Loucy (cell line): ENCODE data around the gene EFCAB13.
"Not testable (repeated sequence)": the region's sequence is repeated elsewhere in the genome, so short reads cannot be mapped to it uniquely, and the experiment has no call there.

Experiments
- H2AFZ ChIP-seq: fragments of 200-600 bp; sonication (generic); 2 replicates; pipeline ENCODE4 v1.6.0; 2016; ENCODE audit warnings: antibody characterized with exemption, mild to moderate bottlenecking, low read length, moderate library complexity
- H3F3A ChIP-seq: fragments of 200-600 bp; 2 replicates; pipeline ENCODE4 v1.6.0; 2016; ENCODE audit warnings: antibody characterized with exemption, low read depth, mild to moderate bottlenecking
- H3K27me3 ChIP-seq: fragments of 200-600 bp; sonication (generic); 2 replicates; pipeline ENCODE4 v1.6.1; 2014; ENCODE audit warnings: low read length, mild to moderate bottlenecking; ENCODE audit not compliant: insufficient read depth, poor library complexity, severe bottlenecking
- H3K36me3 ChIP-seq: fragments of 200-600 bp; sonication (generic); 2 replicates; pipeline ENCODE4 v1.6.1; 2016; ENCODE audit warnings: low read length; ENCODE audit not compliant: insufficient read depth
- H3K4me1 ChIP-seq: fragments of 200-600 bp; sonication (generic); 2 replicates; pipeline ENCODE4 v1.5.1; 2014; ENCODE audit warnings: low read length, mild to moderate bottlenecking; ENCODE audit not compliant: insufficient read depth, poor library complexity, severe bottlenecking
- H3K4me2 ChIP-seq: fragments of 200-600 bp; sonication (generic); 2 replicates; pipeline ENCODE4 v1.6.0; 2014; ENCODE audit warnings: antibody characterized with exemption, low read length, low read depth, mild to moderate bottlenecking; ENCODE audit not compliant: poor library complexity, severe bottlenecking
- H3K4me3 ChIP-seq: fragments of 200-600 bp; sonication (generic); 2 replicates; pipeline ENCODE4 v1.5.1; 2014; ENCODE audit warnings: low read length, mild to moderate bottlenecking, mixed read lengths; ENCODE audit not compliant: poor library complexity, severe bottlenecking
- H3K79me2 ChIP-seq: fragments of 200-600 bp; sonication (generic); 2 replicates; pipeline ENCODE4 v1.6.1; 2014; ENCODE audit warnings: low read length; ENCODE audit not compliant: insufficient read depth
- H3K9ac ChIP-seq: fragments of 200-600 bp; sonication (generic); 2 replicates; pipeline ENCODE4 v1.6.0; 2014; ENCODE audit warnings: mild to moderate bottlenecking, low read depth, low read length, moderate library complexity; ENCODE audit not compliant: poor library complexity, severe bottlenecking
- H3K9me2 ChIP-seq: fragments of 200-600 bp; sonication (generic); replicated peaks from 2 replicates; pipeline ENCODE4 v1.6.1; 2016; ENCODE audit warnings: low read depth, low read length, mixed read lengths
- H3K9me3 ChIP-seq: fragments of 200-600 bp; sonication (generic); 2 replicates; pipeline ENCODE4 v1.6.1; 2014; ENCODE audit warnings: mild to moderate bottlenecking, antibody characterized with exemption, low read length, low read depth; ENCODE audit not compliant: insufficient read depth
- H4K20me1 ChIP-seq: fragments of 200-600 bp; sonication (generic); 2 replicates; pipeline ENCODE4 v1.6.0; 2014; ENCODE audit warnings: antibody characterized with exemption, low read length, mild to moderate bottlenecking; ENCODE audit not compliant: insufficient read depth, poor library complexity, severe bottlenecking
- CTCF ChIP-seq: fragments of 200-600 bp; sonication (generic); conservative IDR thresholded peaks from 2 replicates; pipeline ENCODE4 v1.5.1; 2014; ENCODE audit warnings: mild to moderate bottlenecking, antibody characterized with exemption, low read length
- EZH2phosphoT487 ChIP-seq: fragments of 200-600 bp; IDR thresholded peaks from 2 replicates; pipeline ENCODE4 v1.6.1; 2018; ENCODE audit warnings: antibody characterized with exemption, mild to moderate bottlenecking, moderate library complexity, borderline replicate concordance

Gene EFCAB13

GRCh38 chr17:47363171-47363570 is 39.4 kb downstream of the EFCAB13 start:
- Histone ChIP-seq H3F3A (no peaks in the 10 kb centered on the region), H3K4me3 (no peak overlapping the region), H3K9me2 (no peaks in the 10 kb centered on the region), H3K9ac (no peak overlapping the region), H2AFZ (no peak overlapping the region), H3K9me3 (no peaks in the 10 kb centered on the region), H4K20me1 (no peaks in the 10 kb centered on the region), H3K27me3 (no peaks in the 10 kb centered on the region), H3K79me2 (no peaks in the 10 kb centered on the region), H3K36me3 (no peaks in the 10 kb centered on the region), H3K4me2 (no peak overlapping the region), H3K4me1 (no peaks in the 10 kb centered on the region)
- TF ChIP-seq EZH2phosphoT487: no peak
- TF ChIP-seq CTCF: no peak

- no peaks in the 10 kb centered on the region for H3K9me3 ChIP-seq
- no peak for TF ChIP-seq EZH2phosphoT487
- no peak for TF ChIP-seq CTCF
- H3K4me3 ChIP-seq: no peak overlapping the region
Observed at GRCh38 chr17:47367257-47367656, 43.5 kb downstream of the EFCAB13 start.

GRCh38 chr17:47368262-47368661 is 44.5 kb downstream of the EFCAB13 start:
- Histone ChIP-seq H3F3A (no peaks in the 10 kb centered on the region), H3K9ac (no peak overlapping the region), H3K9me3 (peaks cover 3% of the 10 kb centered on the region; the same call in 1 of the 2 replicates), H3K4me2 (no peak overlapping the region), H3K9me2 (no peaks in the 10 kb centered on the region), H3K4me3 (no peak overlapping the region), H3K27me3 (no peaks in the 10 kb centered on the region), H3K4me1 (no peaks in the 10 kb centered on the region), H3K36me3 (no peaks in the 10 kb centered on the region), H2AFZ (no peak overlapping the region), H4K20me1 (no peaks in the 10 kb centered on the region), H3K79me2 (no peaks in the 10 kb centered on the region)
- TF ChIP-seq CTCF (no peak), EZH2phosphoT487 (no peak)

More at GRCh38 chr17:47367257-47367656, 43.5 kb downstream of the EFCAB13 start:
- Histone ChIP-seq H3K4me1 (no peaks in the 10 kb centered on the region), H3F3A (no peaks in the 10 kb centered on the region), H3K79me2 (no peaks in the 10 kb centered on the region), H3K9ac (no peak overlapping the region), H3K27me3 (no peaks in the 10 kb centered on the region), H3K4me2 (no peak overlapping the region), H4K20me1 (no peaks in the 10 kb centered on the region), H3K36me3 (no peaks in the 10 kb centered on the region), H3K9me2 (no peaks in the 10 kb centered on the region), H2AFZ (no peak overlapping the region)

GRCh38 chr17:47370899-47371298 is 47.1 kb downstream of the EFCAB13 start:
- not testable (repeated sequence) for H3K36me3 ChIP-seq, H3K4me3 ChIP-seq, H2AFZ ChIP-seq, H3K9me3 ChIP-seq, H4K20me1 ChIP-seq, H3K4me1 ChIP-seq, H3K9ac ChIP-seq, H3F3A ChIP-seq, H3K9me2 ChIP-seq, H3K27me3 ChIP-seq, H3K79me2 ChIP-seq, H3K4me2 ChIP-seq
